NB4 (cell line): ENCODE measurements around the gene GART.
"Not testable (repeated sequence)": the region's sequence is repeated elsewhere in the genome, so short reads cannot be mapped to it uniquely, and the experiment has no call there.

Source experiments
- DNase-seq: peaks from one replicate; pipeline ENCODE4 v3.0.0; 2010; ENCODE audit warnings: low read depth
- H3K4me3 ChIP-seq: one replicate; pipeline ENCODE4 v1.5.1; 2011; ENCODE audit warnings: mild to moderate bottlenecking, low read depth, low read length, moderate library complexity
- CTCF ChIP-seq: IDR thresholded peaks from one replicate; pipeline ENCODE4 v1.5.1; 2012; ENCODE audit warnings: low read depth, low read length
- MAX ChIP-seq: IDR thresholded peaks from 2 replicates; pipeline ENCODE4 v1.6.1; 2011; ENCODE audit warnings: low read depth, low read length
- MYC ChIP-seq: IDR thresholded peaks from 2 replicates; pipeline ENCODE4 v1.6.1; 2011; ENCODE audit warnings: low read depth, low read length
- POLR2A ChIP-seq: IDR thresholded peaks from 2 replicates; pipeline ENCODE4 v1.6.1; 2011; ENCODE audit warnings: mild to moderate bottlenecking; ENCODE audit not compliant: insufficient read length; ENCODE audit errors: extremely low read depth

Gene GART

GRCh38 chr21:33578959-33579542 is 37.1 kb upstream of the GART start:
- TF ChIP-seq MAX (no peak), POLR2A (no peak)
- peak; percentile 52 for DNase-seq
- no peak overlapping the region for H3K4me3 ChIP-seq

GRCh38 chr21:33578214-33578613 is 36.3 kb upstream of the GART start:
- DNase-seq: no peak
- TF ChIP-seq MAX (no peak), MYC (no peak), CTCF (no peak), POLR2A (no peak)
- no peak overlapping the region for H3K4me3 ChIP-seq

GRCh38 chr21:33576741-33577141 is 34.8 kb upstream of the GART start:
- not testable (repeated sequence) for DNase-seq

GRCh38 chr21:33572350-33572749 is 30.4 kb upstream of the GART start:
- no peak for DNase-seq
- TF ChIP-seq MYC (no peak), POLR2A (no peak), CTCF (no peak), MAX (no peak)
- no peak overlapping the region for H3K4me3 ChIP-seq

More at GRCh38 chr21:33576741-33577141, 34.8 kb upstream of the GART start:
- H3K4me3 ChIP-seq: not testable (repeated sequence)

GRCh38 chr21:33569991-33570390 is 28.1 kb upstream of the GART start:
- no peak overlapping the region for H3K4me3 ChIP-seq
- DNase-seq: no peak
- no peak for TF ChIP-seq MYC

- DNase-seq: no peak
- TF ChIP-seq MYC (no peak), POLR2A (no peak), CTCF (no peak), MAX (no peak)
- no peak overlapping the region for H3K4me3 ChIP-seq
These were observed 26.5 kb upstream of the GART start for GRCh38 chr21:33568448-33568847.

GRCh38 chr21:33567914-33568313 is 26.0 kb upstream of the GART start:
- no peak for TF ChIP-seq MAX
- TF ChIP-seq POLR2A: no peak
- TF ChIP-seq CTCF: no peak
- TF ChIP-seq MYC: no peak
- no peak overlapping the region for H3K4me3 ChIP-seq

More at GRCh38 chr21:33567914-33568313, 26.0 kb upstream of the GART start:
- DNase-seq: no peak
